Fibroblast of the aortic adventitia (primary cell): ENCODE results near the gene MCIDAS. TPM values are rescaled to one million over a fixed set of nuclear protein-coding genes. Genes with fewer than 3 reads are reported as not detected.

Experiments used
- DNase-seq: peaks from one replicate; pipeline ENCODE4 v3.0.0-alpha.2; 2010; ENCODE audit warnings: low read depth
- H3K4me3 ChIP-seq: 2 replicates; pipeline ENCODE4 v1.5.1; 2011; ENCODE audit warnings: low read depth, mild to moderate bottlenecking, control low read depth, low read length, moderate library complexity
- CTCF ChIP-seq: IDR thresholded peaks from 2 replicates; pipeline ENCODE4 v1.5.1; 2011; ENCODE audit warnings: mild to moderate bottlenecking, low read length, control low read depth, inconsistent platforms; ENCODE audit not compliant: insufficient read depth
- small RNA-seq: library from RNA; depleted of rRNA; stranded (forward); fragments of <200 nt; gene quantifications from one replicate; pipeline ENCODE3, GENCODE V24; 2012
- total RNA-seq: library from RNA; depleted of rRNA; stranded (reverse); fragments of >200 nt; gene quantifications from 2 replicates; pipeline ENCODE4 v1.2.3, GENCODE V29; 2012; ENCODE audit warnings: low replicate concordance

Gene MCIDAS
- total RNA-seq, 1 donor = not detected

- TF ChIP-seq CTCF = no peak
- DNase-seq = no peak
- peak overlapping the region; percentile 23 for H3K4me3 ChIP-seq
Measured at GRCh38 chr5:55175781-55176175, 51.3 kb downstream of the MCIDAS start.

GRCh38 chr5:55173687-55174230 is 53.4 kb downstream of the MCIDAS start:
- DNase-seq = no peak
- peak overlapping the region; percentile 64 for H3K4me3 ChIP-seq
- no peak for TF ChIP-seq CTCF

GRCh38 chr5:55172937-55173686 is 54.0 kb downstream of the MCIDAS start, which contains the start of gene CDC20B:
Gene CDC20B (minus strand): TSS chr5:55173177. CDS start chr5:55173000, 177 bp downstream.
- H3K4me3 ChIP-seq = peak within 1 kb of the TSS; percentile 69
- no peak for TF ChIP-seq CTCF

GRCh38 chr5:55172051-55172899 is 54.8 kb downstream of the MCIDAS start:
- H3K4me3 ChIP-seq = peak overlapping the region; percentile 69
- peak; percentile 85 for DNase-seq
- TF ChIP-seq CTCF = peak; percentile 84

More at GRCh38 chr5:55172937-55173686, 54.0 kb downstream of the MCIDAS start, which contains the start of gene CDC20B:
- peak; percentile 50 for DNase-seq

GRCh38 chr5:55171471-55171870 is 55.6 kb downstream of the MCIDAS start:
- DNase-seq = no peak
- no peak overlapping the region for H3K4me3 ChIP-seq

More at GRCh38 chr5:55171471-55171870, 55.6 kb downstream of the MCIDAS start:
- no peak for TF ChIP-seq CTCF

Small RNA genes within 50 kb of the gene (small RNA-seq; reads per million reads assigned to genes)
- 0.89 reads per million, percentile 26 among the genes with 10 or more reads in this experiment for gene MIR449A
- gene MIR449B = not detected
- 0.32 reads per million for gene MIR449C

Other genes with a start within 250 kb of the MCIDAS start
- 1.1 and 19.6 TPM in 2 replicates for gene ESM1, start 241.7 kb downstream of the MCIDAS start, total RNA-seq
- gene GZMK, start 203.1 kb downstream of the MCIDAS start, total RNA-seq = not detected in 2 replicates
- not detected in 2 replicates for gene GZMA, start 124.7 kb downstream of the MCIDAS start, total RNA-seq
- 79.7 and 244 TPM in 2 replicates for gene GPX8, start 67.1 kb downstream of the MCIDAS start, total RNA-seq
- not detected in 2 replicates for gene CDC20B, start 54.1 kb downstream of the MCIDAS start, total RNA-seq
- 0.18 TPM in 1 of 2 replicates, not detected in the other for gene CCNO, start 6.3 kb upstream of the MCIDAS start, total RNA-seq
- 36.7 and 53.4 TPM in 2 replicates for gene DHX29, start 80.4 kb upstream of the MCIDAS start, total RNA-seq
- 102 and 123 TPM in 2 replicates for gene MTREX, start 80.7 kb upstream of the MCIDAS start, total RNA-seq